ENCODE results near the gene ELOF1.

ELOF1 gene

DNA sequence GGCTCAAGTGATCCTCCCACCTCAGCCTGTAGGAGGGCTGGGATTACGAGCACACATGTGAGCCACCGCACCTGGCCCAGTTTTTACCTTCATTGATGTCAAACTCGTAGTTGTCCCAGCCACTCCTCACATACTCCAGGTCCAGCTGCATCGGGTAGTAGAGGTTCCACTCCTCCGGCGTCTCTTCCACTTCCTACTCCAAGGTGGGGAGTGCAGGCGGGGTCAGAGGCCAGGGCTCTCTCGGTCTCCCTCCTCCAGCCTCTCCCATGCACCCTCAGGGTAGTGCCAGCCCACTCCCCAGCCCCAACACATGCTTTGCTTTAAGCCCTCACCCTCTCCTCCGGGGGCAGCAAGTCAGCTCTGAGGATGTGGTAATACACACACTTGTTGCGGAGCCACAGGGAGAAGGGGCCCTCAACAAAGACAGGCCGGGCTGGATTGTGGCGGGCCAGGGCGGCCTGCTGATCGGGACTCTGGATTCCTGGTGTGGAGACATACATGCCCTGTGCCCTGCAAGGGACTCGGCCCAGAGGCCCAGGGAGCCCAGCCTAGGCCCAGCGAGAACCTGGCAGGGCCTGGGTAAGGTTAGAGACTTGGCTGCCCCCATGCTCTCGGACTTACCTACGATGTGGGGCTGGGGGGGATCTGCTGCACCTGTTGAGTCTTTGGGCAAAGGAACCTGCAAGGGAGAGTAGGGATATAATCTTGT lies 51.5 kb downstream of the ELOF1 start:
- DNase-seq (ENCODE audit: extremely low read depth, low read depth), result no peak
- TF ChIP-seq, protein P1, sequence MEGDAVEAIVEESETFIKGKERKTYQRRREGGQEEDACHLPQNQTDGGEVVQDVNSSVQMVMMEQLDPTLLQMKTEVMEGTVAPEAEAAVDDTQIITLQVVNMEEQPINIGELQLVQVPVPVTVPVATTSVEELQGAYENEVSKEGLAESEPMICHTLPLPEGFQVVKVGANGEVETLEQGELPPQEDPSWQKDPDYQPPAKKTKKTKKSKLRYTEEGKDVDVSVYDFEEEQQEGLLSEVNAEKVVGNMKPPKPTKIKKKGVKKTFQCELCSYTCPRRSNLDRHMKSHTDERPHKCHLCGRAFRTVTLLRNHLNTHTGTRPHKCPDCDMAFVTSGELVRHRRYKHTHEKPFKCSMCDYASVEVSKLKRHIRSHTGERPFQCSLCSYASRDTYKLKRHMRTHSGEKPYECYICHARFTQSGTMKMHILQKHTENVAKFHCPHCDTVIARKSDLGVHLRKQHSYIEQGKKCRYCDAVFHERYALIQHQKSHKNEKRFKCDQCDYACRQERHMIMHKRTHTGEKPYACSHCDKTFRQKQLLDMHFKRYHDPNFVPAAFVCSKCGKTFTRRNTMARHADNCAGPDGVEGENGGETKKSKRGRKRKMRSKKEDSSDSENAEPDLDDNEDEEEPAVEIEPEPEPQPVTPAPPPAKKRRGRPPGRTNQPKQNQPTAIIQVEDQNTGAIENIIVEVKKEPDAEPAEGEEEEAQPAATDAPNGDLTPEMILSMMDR (IDR thresholded peaks at IDR 0.05; ENCODE audit: low read depth, low read length, missing control alignments), result no peak
- H3K4me3 ChIP-seq (replicated peaks; ENCODE audit: low read depth, low read length), result no peak overlapping the region

DNA sequence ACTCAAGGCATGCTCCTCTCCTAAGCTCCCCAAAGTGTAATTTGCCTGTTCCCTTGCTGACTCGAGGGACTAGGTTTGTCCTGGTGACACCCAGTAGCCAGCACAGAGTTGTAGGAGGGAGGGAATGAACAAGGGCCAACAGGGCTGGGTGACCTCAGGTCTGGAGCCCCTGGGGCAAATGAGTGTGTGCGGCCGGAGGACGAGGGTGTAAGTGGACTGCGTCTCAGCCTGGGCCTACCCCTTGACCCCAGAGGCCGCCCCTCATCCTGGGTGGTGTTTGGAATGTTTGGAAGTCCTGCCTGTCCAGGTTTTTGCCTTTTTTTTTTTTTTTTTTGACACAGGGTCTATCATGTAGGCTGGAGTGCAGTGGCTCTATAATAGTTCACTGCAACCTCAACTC lies 52.1 kb downstream of the ELOF1 start:
- no peak for DNase-seq (ENCODE audit: extremely low read depth, low read depth)
- TF ChIP-seq, protein P1 (IDR thresholded peaks at IDR 0.05; ENCODE audit: low read depth, low read length, missing control alignments), result no peak
- no peak overlapping the region for H3K4me3 ChIP-seq (replicated peaks; ENCODE audit: low read depth, low read length)

DNA sequence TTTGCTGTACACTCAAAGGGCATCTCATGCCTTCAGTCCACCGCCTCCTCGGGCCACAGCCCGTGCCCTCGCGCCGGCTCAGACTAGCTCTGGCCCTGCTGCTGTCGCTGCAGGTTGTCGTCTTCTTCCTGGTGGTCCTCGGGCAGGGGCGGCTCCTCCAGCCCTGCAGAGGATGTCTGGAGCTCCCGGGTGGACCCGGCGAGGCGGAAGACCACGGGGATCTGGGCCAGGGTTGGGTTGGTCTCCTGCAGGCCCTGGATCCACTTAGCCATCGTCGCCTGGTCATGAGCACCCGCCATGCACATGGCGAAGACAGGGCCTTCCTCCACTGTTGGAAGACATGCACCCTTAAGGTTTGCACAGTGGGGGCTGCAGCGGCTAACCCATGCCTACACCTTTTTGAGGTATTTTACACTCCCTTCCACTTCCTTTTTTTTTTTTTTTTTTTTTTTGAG lies 52.9 kb downstream of the ELOF1 start:
- H3K4me3 ChIP-seq (replicated peaks; ENCODE audit: low read depth, low read length), result peak overlapping the region; percentile 57
- TF ChIP-seq, protein P1 (IDR thresholded peaks at IDR 0.05; ENCODE audit: low read depth, low read length, missing control alignments), result no peak
- DNase-seq (ENCODE audit: extremely low read depth, low read depth), result no peak

DNA sequence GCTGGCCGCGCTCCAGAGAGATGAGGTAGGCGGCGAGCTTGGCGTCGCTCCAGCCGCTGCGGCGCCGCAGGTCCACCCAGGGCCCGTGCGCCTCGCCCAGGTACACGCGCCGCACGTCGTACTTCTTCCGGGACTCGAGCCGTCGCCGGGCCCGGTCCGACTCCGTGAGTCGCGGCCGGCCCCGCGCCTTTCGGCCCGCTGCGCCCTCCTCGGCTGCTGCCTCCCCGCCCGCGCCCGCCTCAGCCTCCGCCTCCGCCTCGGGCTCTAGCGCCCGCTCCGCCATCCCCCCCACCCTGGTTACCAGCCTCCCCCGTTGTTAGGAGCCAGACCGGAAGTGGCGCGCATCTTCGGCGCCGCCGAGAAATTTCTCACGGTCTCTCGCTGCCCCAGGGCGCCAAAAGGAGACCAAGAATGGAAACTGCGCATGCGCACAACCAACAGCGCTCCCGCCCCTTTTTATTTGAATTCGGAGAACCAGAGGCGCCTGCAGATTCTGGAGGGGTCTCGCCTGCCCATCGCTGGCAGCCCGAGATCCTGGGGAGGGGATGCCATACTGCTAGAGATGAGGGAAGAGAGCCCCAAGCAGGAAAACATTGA lies 53.4 kb downstream of the ELOF1 start, which contains the start of gene ZNF653:
ZNF653 (minus strand) TSS at position 336 of the 597 bp plus-strand sequence; CDS start at position 283, 53 bp downstream.
- peak; percentile 85 for DNase-seq (ENCODE audit: extremely low read depth, low read depth)
- H3K4me3 ChIP-seq (replicated peaks; ENCODE audit: low read depth, low read length), result peak within 1 kb of the TSS; percentile 57
- TF ChIP-seq, protein P1 (IDR thresholded peaks at IDR 0.05; ENCODE audit: low read depth, low read length, missing control alignments), result no peak

DNA sequence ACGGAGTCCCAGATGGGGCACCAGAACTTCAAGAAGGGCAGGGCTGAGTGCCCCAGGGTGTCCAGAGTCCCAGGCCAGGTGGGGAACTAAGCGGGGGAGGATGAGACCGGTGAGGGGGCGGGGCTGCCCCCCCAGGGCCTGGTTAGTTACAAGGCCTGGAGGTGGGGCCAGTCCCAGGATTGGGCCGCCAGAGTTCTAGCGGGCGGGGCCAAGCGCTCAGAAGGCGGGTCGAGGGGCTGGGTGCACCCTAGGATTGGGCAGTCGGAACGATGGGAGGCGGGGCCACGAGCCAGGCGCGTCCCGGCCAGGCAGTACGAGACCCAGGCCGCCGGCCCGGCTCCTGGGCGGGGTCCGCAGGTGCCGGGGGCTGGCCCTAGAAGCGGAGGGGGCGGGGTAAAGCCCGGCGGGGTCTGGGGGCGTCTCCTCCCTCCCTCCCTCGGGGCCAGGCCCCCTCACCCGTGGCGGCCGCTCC lies 54.0 kb downstream of the ELOF1 start:
- TF ChIP-seq, protein P1 (IDR thresholded peaks at IDR 0.05; ENCODE audit: low read depth, low read length, missing control alignments), result no peak
- H3K4me3 ChIP-seq (replicated peaks; ENCODE audit: low read depth, low read length), result peak overlapping the region; percentile 57
- peak; percentile 69 for DNase-seq (ENCODE audit: extremely low read depth, low read depth)

DNA sequence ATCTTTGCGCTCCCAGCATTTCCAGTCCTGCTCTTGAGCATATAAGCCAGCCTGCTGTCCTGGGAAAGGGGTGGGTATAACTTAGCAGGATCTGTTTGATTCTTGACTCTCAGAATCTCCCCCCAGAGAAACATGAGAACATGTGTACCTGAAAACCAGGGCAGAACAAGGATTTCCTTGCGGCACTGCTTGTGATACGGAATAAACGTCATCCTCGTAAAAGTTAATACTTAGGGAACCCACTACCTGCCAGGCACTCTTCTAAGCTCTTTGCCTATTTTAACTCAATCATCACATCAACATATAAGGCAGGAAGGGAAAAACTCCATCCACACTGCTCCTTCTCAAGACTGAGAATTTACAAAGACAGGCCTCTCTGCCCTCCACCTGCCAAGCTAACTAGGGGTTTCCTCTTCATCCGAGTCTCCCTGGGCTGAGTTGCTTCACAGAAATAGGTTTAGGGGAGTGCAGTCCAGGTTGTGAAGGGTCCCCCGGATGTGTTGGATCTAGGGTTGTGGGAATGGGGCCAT lies 54.5 kb downstream of the ELOF1 start:
- TF ChIP-seq, protein P1 (IDR thresholded peaks at IDR 0.05; ENCODE audit: low read depth, low read length, missing control alignments), result no peak

More for the DNA sequence above, 54.5 kb downstream of the ELOF1 start:
- H3K4me3 ChIP-seq (replicated peaks; ENCODE audit: low read depth, low read length), result peak overlapping the region; percentile 57
- DNase-seq (ENCODE audit: extremely low read depth, low read depth), result no peak
